Heart left ventricle (tissue), 16 donors: ENCODE measurements around the gene SORCS2. TPM values are rescaled to one million over a fixed set of nuclear protein-coding genes. Genes with fewer than 3 reads are reported as not detected.

Experiments used
- ATAC-seq, 4 donors: fragments of 200-7000 bp; cut with Tn5 transposase; one replicate each; pipeline ENCODE4 v1.9.1; 2020 to 2022; ENCODE audit warnings: moderate library complexity in 4 of 4, mild to moderate bottlenecking in 3 of 4, moderate number of reproducible peaks in 1 of 4
- DNase-seq, 5 donors: peaks; one replicate each; pipeline ENCODE4 v3.0.0-alpha.2; 2020
- H3K27ac ChIP-seq, 12 donors: fragments of 200-600 bp; sonication (generic) in 4 of 12; one replicate each; pipeline versions ENCODE4 v1.5.0 to v1.8.0; 2016 to 2022; ENCODE audit warnings: mild to moderate bottlenecking in 2 of 12
- H3K27me3 ChIP-seq, 9 donors: fragments of 200-600 bp; sonication (generic) in 2 of 9; one replicate each; pipeline versions ENCODE4 v1.5.1 to v1.8.0; 2016 to 2022; ENCODE audit warnings: mild to moderate bottlenecking in 3 of 9
- H3K36me3 ChIP-seq, 9 donors: fragments of 200-600 bp; sonication (generic) in 2 of 9; one replicate each; pipeline versions ENCODE4 v1.5.0 to v1.8.0; 2018 to 2022; ENCODE audit warnings: mild to moderate bottlenecking in 2 of 9
- H3K4me1 ChIP-seq, 12 donors: fragments of 200-600 bp; sonication (generic) in 4 of 12; one replicate each; pipeline versions ENCODE4 v1.5.0 to v1.8.0; 2016 to 2022; ENCODE audit warnings: mild to moderate bottlenecking in 3 of 12
- H3K4me3 ChIP-seq, 12 donors: fragments of 200-600 bp; sonication (generic) in 4 of 12; one replicate each; pipeline versions ENCODE4 v1.5.0 to v1.8.0; 2017 to 2022; ENCODE audit warnings: mild to moderate bottlenecking in 9 of 12, moderate library complexity in 4 of 12
- H3K9me3 ChIP-seq, 12 donors: fragments of 200-600 bp; sonication (generic) in 4 of 12; one replicate each; pipeline versions ENCODE4 v1.5.0 to v1.8.0; 2016 to 2022; ENCODE audit warnings: mild to moderate bottlenecking in 1 of 12
- CTCF ChIP-seq, 12 donors: fragments of 200-600 bp; sonication (generic) in 4 of 12; IDR thresholded peaks; one replicate each; pipeline versions ENCODE4 v1.5.0 to v1.8.0; 2018 to 2022; ENCODE audit warnings: antibody characterized with exemption in 12 of 12, mild to moderate bottlenecking in 5 of 12
- POLR2A ChIP-seq, 2 donors: fragments of 450-650 bp; IDR thresholded peaks; one replicate each; pipeline ENCODE4 v1.6.1; 2017; ENCODE audit warnings: antibody characterized with exemption in 2 of 2, mild to moderate bottlenecking in 2 of 2, moderate library complexity in 2 of 2
- WGBS, 4 donors: extraction: QIAGEN DNeasy Blood & Tissue Kit in 2 of 4; methylation state at CpG; one replicate each; pipeline versions ENCODE4 v1.1.5 to v1.1.7; 2013 to 2018; 5-methylcytosine and 5-hydroxymethylcytosine counted together
- intact Hi-C, 10 donors: fragments of 100-400 bp; cut with DNase I; formaldehyde crosslinking; loops; one replicate each; pipeline versions ENCODE4 v1.11.1 to v1.14.2; 2022
- polyA plus RNA-seq, 2 donors: library from polyadenylated mRNA; stranded (reverse); fragments of 200-250 nt; gene quantifications; one replicate each; pipeline ENCODE4 v1.2.3, GENCODE V29; 2013
- total RNA-seq, 9 donors: library from RNA; depleted of rRNA in 2 of 9; stranded (reverse); fragments of >200 nt in 2 of 9; fragmentation: NEBNext Ultra II Directional in 3 of 9; extraction: Animal tissue kit (Norgen Biotek cat#: 25700) in 3 of 9; gene quantifications; one replicate each; pipeline versions ENCODE4 v1.1.0 to v1.2.4, GENCODE V29; 2016 to 2023
- donor health status: ischemic (EF 13 %, LVEDD 7.1; RV severe dilation, severe dysfunction).
- donor health status: healthy with polysubstance abuse.
- donor health status: DM: no; HTN: yes; CAD: no.
- donor health status: DM: no; HTN: no; CAD: no.
- donor health status: ischemic (EF 25% LVEDD 6.9; RV normal size, moderate dysfunction).
- donor health status: ischemic (EF 25% LVEDD 5.7; RV mildly dilated, moderate dysfunction).
- donor health status: healthy.
- donor health status: DM: yes; HTN: yes; CAD: no.
- donor health status: ischemic (EF 35%, LVEDD 5.7; RV mildly dilated, moderate dysfunction).
- donor health status: nonischemic (EF 11% LVEDD 7.7; RV severe dilation, severe dysfunction).
- donor health status: DM: yes; HTN: yes; CAD: no.
- donor health status: PGD.
- donor health status: ischemic (EF 29% LVEDD 5.4; RV normal size, mild dysfunction).
- donor health status: nonischemic (EF 23%, LVEDD 6.1; RV moderate dilation, normal function).

Gene SORCS2
- total and polyA plus RNA-seq, 11 donors, result 0.28 to 5.5 (median 2.4) TPM

GRCh38 chr4:7341491-7342222, 149.3 kb downstream of the SORCS2 start:
- peaks cover 0 to 14% (median 8%) of the 10 kb centered on the region in 12 donors for H3K9me3 ChIP-seq
- no peaks in the 10 kb centered on the region for H3K4me1 ChIP-seq
- no peak for TF ChIP-seq POLR2A (IDR thresholded peaks at IDR 0.05)
- no peak overlapping the region for H3K4me3 ChIP-seq
- intact Hi-C loops, result no loop called here
- no peaks in the 10 kb centered on the region for H3K36me3 ChIP-seq
- no peak overlapping the region for H3K27ac ChIP-seq
- 84 to 95% (median 92%) methylated on average over 6 of the region's 6 CpGs for WGBS, 4 donors
- no peak for ATAC-seq
- no peak for DNase-seq
- H3K27me3 ChIP-seq, result no peaks in the 10 kb centered on the region

- Histone ChIP-seq H3K9me3 (peaks cover 0 to 21% (median 10%) of the 10 kb centered on the region in 12 donors), H3K4me3 (no peak overlapping the region), H3K27ac (no peak overlapping the region), H3K27me3 (no peaks in the 10 kb centered on the region), H3K4me1 (no peaks in the 10 kb centered on the region), H3K36me3 (no peaks in the 10 kb centered on the region)
- ATAC-seq (no peak), DNase-seq (peak in 1 of 5 donors; percentile 45)
- TF ChIP-seq CTCF (IDR thresholded peaks at IDR 0.05), result no peak
- no peak for TF ChIP-seq POLR2A (IDR thresholded peaks at IDR 0.05)
- WGBS, 4 donors, result 86 to 92% (median 89%) methylated on average over 21 of the region's 21 CpGs
- intact Hi-C loops, result no loop called here
Measured at GRCh38 chr4:7342223-7343080, 150.1 kb downstream of the SORCS2 start.

GRCh38 chr4:7343081-7343655, 150.8 kb downstream of the SORCS2 start:
- H3K27me3 ChIP-seq, result no peaks in the 10 kb centered on the region
- intact Hi-C loops, result no loop called here
- no peaks in the 10 kb centered on the region for H3K4me1 ChIP-seq
- TF ChIP-seq POLR2A (IDR thresholded peaks at IDR 0.05) (no peak), CTCF (IDR thresholded peaks at IDR 0.05) (no peak)
- no peak overlapping the region for H3K4me3 ChIP-seq
- H3K36me3 ChIP-seq, result no peaks in the 10 kb centered on the region
- peaks cover 0 to 21% (median 10%) of the 10 kb centered on the region in 12 donors for H3K9me3 ChIP-seq
- ATAC-seq (no peak), DNase-seq (peak in 1 of 5 donors; percentile 46)
- WGBS, 4 donors, result 85 to 89% (median 87%) methylated on average over 16 to 19 of the region's 19 CpGs
- no peak overlapping the region for H3K27ac ChIP-seq

GRCh38 chr4:7343950-7344349, 151.6 kb downstream of the SORCS2 start:
- TF ChIP-seq CTCF (IDR thresholded peaks at IDR 0.05), result no peak
- TF ChIP-seq POLR2A (IDR thresholded peaks at IDR 0.05), result no peak
- DNase-seq (peak in 2 of 5 donors; percentile 16 to 39), ATAC-seq (no peak)
- Histone ChIP-seq H3K36me3 (no peaks in the 10 kb centered on the region), H3K27ac (no peak overlapping the region), H3K27me3 (no peaks in the 10 kb centered on the region), H3K4me3 (no peak overlapping the region), H3K9me3 (peaks cover 0 to 21% (median 10%) of the 10 kb centered on the region in 12 donors), H3K4me1 (no peaks in the 10 kb centered on the region)
- WGBS, 4 donors, result 86 to 95% (median 89%) methylated on average over 7 to 8 of the region's 8 CpGs
- intact Hi-C loops, result no loop called here
